GM21447 (cell line): ENCODE measurements around the gene YIPF3.
"Not testable (repeated sequence)": the region's sequence is repeated elsewhere in the genome, so short reads cannot be mapped to it uniquely, and the experiment has no call there.

Experiments used
- ATAC-seq: cut with Tn5 transposase; IDR thresholded peaks from one replicate; pipeline ENCODE4 v1.9.1; 2021; ENCODE audit not compliant: unreplicated experiment

The YIPF3 gene

GRCh38 chr6:43467265-43467664, 49.5 kb downstream of the YIPF3 start:
- ATAC-seq: not testable (repeated sequence)

- no peak for ATAC-seq
These were observed 50.8 kb downstream of the YIPF3 start for GRCh38 chr6:43465948-43466347.

- no peak for ATAC-seq
These were observed 52.4 kb downstream of the YIPF3 start for GRCh38 chr6:43464337-43464736.

GRCh38 chr6:43461936-43462335, 54.8 kb downstream of the YIPF3 start:
- no peak for ATAC-seq
